Panc1 (cell line): ENCODE measurements around the gene CLCN4. TPM values are rescaled to one million over a fixed set of nuclear protein-coding genes. Genes with fewer than 3 reads are reported as not detected.
A peak's percentile ranks its signal among the peaks of the same experiment; 100 is the strongest.

Experiments
- ATAC-seq: fragments of 200-7000 bp; cut with Tn5 transposase; 2 replicates; pipeline ENCODE4 v1.9.1; 2020; ENCODE audit warnings: mild to moderate bottlenecking, moderate library complexity
- BruUV-seq: library from RNA; stranded (reverse); fragments of 400-500 nt; replicated peaks from 2 replicates; lab custom pipeline; 2021; lab: Mats Ljungman, UMichigan
- CTCF ChIA-PET: fragments of 300-600 bp; sonication (Branson Sonifier 250); formaldehyde crosslinking; loops from one replicate; lab custom pipeline; 2022; ENCODE audit warnings: antibody characterized with exemption; lab: Charles Lee
- POLR2A ChIA-PET: fragments of 300-600 bp; sonication (Branson Sonifier 250); formaldehyde crosslinking; loops from one replicate; lab custom pipeline; 2022; ENCODE audit warnings: antibody characterized with exemption; lab: Charles Lee
- DNase-seq: peaks from one replicate; pipeline ENCODE4 v3.0.0-alpha.2; 2010; ENCODE audit warnings: low read depth, low spot score
- H3K27ac ChIP-seq: 2 replicates; pipeline ENCODE4 v1.5.1; 2011; ENCODE audit warnings: mild to moderate bottlenecking, low read length, inconsistent platforms
- H3K27me3 ChIP-seq: fragments of 200-500 bp; sonication (Bioruptor generic); 2 replicates; pipeline ENCODE4 v1.6.0; 2014; ENCODE audit warnings: low read length, inconsistent platforms; ENCODE audit not compliant: control insufficient read depth, insufficient read depth
- H3K36me3 ChIP-seq: fragments of 200-500 bp; sonication (Bioruptor generic); 2 replicates; pipeline ENCODE4 v1.5.1; 2014; ENCODE audit warnings: inconsistent platforms, mild to moderate bottlenecking, low read length, moderate library complexity; ENCODE audit not compliant: control insufficient read depth, insufficient read depth
- H3K4me1 ChIP-seq: 2 replicates; pipeline ENCODE4 v1.5.1; 2011; ENCODE audit warnings: inconsistent platforms, mild to moderate bottlenecking, low read length, moderate library complexity; ENCODE audit not compliant: control insufficient read depth, insufficient read depth
- H3K4me3 ChIP-seq, 2 experiments: 2 replicates each; pipeline ENCODE4 v1.5.1; 2011 to 2012; ENCODE audit warnings: low read depth in 2 of 2, low read length in 2 of 2, mild to moderate bottlenecking in 2 of 2, inconsistent platforms in 1 of 2, moderate library complexity in 1 of 2
- H3K9me3 ChIP-seq: fragments of 200-500 bp; sonication (Bioruptor generic); 2 replicates; pipeline ENCODE4 v1.5.1; 2014; ENCODE audit warnings: low read depth, mild to moderate bottlenecking, inconsistent platforms, low read length, moderate library complexity; ENCODE audit not compliant: control insufficient read depth, insufficient read depth
- CTCF ChIP-seq: fragments of 450-650 bp; IDR thresholded peaks from 2 replicates; pipeline ENCODE4 v1.5.1; 2017; ENCODE audit warnings: mild to moderate bottlenecking
- POLR2AphosphoS5 ChIP-seq: IDR thresholded peaks from 2 replicates; pipeline ENCODE4 v1.6.1; 2012; ENCODE audit warnings: mild to moderate bottlenecking, low read depth, low read length, moderate library complexity
- REST ChIP-seq, 2 experiments: IDR thresholded peaks; 2 replicates each; pipeline ENCODE4 v1.6.1; 2011 to 2012; ENCODE audit warnings: low read depth in 2 of 2, control low read depth in 1 of 2, low read length in 1 of 2, mild to moderate bottlenecking in 1 of 2, moderate library complexity in 1 of 2; ENCODE audit not compliant: insufficient read depth in 1 of 2
- SIN3A ChIP-seq: IDR thresholded peaks from 2 replicates; pipeline ENCODE4 v1.6.1; 2012; ENCODE audit warnings: low read depth, mild to moderate bottlenecking, low read length, moderate library complexity, borderline replicate concordance; ENCODE audit not compliant: insufficient read depth
- TCF7L2 ChIP-seq: IDR thresholded peaks from 2 replicates; pipeline ENCODE4 v1.6.1; 2011; ENCODE audit warnings: mild to moderate bottlenecking, low read depth, low read length, inconsistent platforms
- in situ Hi-C: cut with HindIII; loops from 2 replicates; pipeline ENCODE4 v1.10.0; 2016; ENCODE audit warnings: low sequenced_read_pairs, low pct_unique_long_range_greater_than_20kb
- intact Hi-C: fragments of 100-400 bp; cut with micrococcal nuclease; formaldehyde crosslinking; loops from one replicate; pipeline ENCODE4 v1.10.0; 2022; ENCODE audit not compliant: unreplicated experiment
- total RNA-seq: library from RNA; stranded (reverse); gene quantifications from one replicate; pipeline ENCODE4 v1.2.1, GENCODE V29; 2021; ENCODE audit not compliant: unreplicated experiment

The CLCN4 gene
- total RNA-seq, 1 experiment from 2014 or later: 2.5 TPM

GRCh38 chrX:10254739-10255138 is 98.0 kb downstream of the CLCN4 start:
- Histone ChIP-seq H3K4me1 (no peaks in the 10 kb centered on the region), H3K27ac (no peak overlapping the region), H3K36me3 (no peaks in the 10 kb centered on the region), H3K27me3 (no peaks in the 10 kb centered on the region), H3K9me3 (no peaks in the 10 kb centered on the region), H3K4me3 (no peak overlapping the region)
- peak; percentile 24 for TF ChIP-seq CTCF
- no peak for TF ChIP-seq SIN3A
- in situ Hi-C loops (no loop called here), intact Hi-C loops (no loop called here)
- no peak for DNase-seq
- POLR2A ChIA-PET: no interaction called here
- no TSS peak for BruUV-seq
- CTCF ChIA-PET: no interaction called here
- no peak for ATAC-seq

GRCh38 chrX:10259716-10260115 is 102.9 kb downstream of the CLCN4 start:
- ChIA-PET POLR2A (no interaction called here), CTCF (no interaction called here)
- intact Hi-C loops (no loop called here), in situ Hi-C loops (no loop called here)
- no peak for ATAC-seq
- Histone ChIP-seq H3K36me3 (no peaks in the 10 kb centered on the region), H3K4me1 (no peaks in the 10 kb centered on the region), H3K9me3 (no peaks in the 10 kb centered on the region), H3K4me3 (no peak overlapping the region), H3K27me3 (no peaks in the 10 kb centered on the region), H3K27ac (no peak overlapping the region)
- no TSS peak for BruUV-seq
- TF ChIP-seq SIN3A (no peak), POLR2AphosphoS5 (no peak), CTCF (no peak), REST (IDR thresholded peaks at IDR 0.05; ENCODE audit: insufficient read depth in 1 of 2, low read depth in 2 of 2, low read length in 1 of 2) (no peak), TCF7L2 (no peak)
- DNase-seq: no peak

- TF ChIP-seq REST (IDR thresholded peaks at IDR 0.05; ENCODE audit: insufficient read depth in 1 of 2, low read depth in 2 of 2, low read length in 1 of 2) (no peak), POLR2AphosphoS5 (no peak), SIN3A (no peak), CTCF (no peak), TCF7L2 (no peak)
- ATAC-seq (no peak), DNase-seq (no peak)
- CTCF ChIA-PET: no interaction called here
- H3K9me3 ChIP-seq: no peaks in the 10 kb centered on the region
- POLR2A ChIA-PET: no interaction called here
- H3K36me3 ChIP-seq: no peaks in the 10 kb centered on the region
- in situ Hi-C loops (no loop called here), intact Hi-C loops (no loop called here)
- no peak overlapping the region for H3K27ac ChIP-seq
- no peaks in the 10 kb centered on the region for H3K27me3 ChIP-seq
- no TSS peak for BruUV-seq
- H3K4me3 ChIP-seq: no peak overlapping the region
- no peaks in the 10 kb centered on the region for H3K4me1 ChIP-seq
Observed at GRCh38 chrX:10265775-10266174, 109.0 kb downstream of the CLCN4 start.
